Cardiac fibroblast (primary cell): ENCODE results near the gene PLAAT2.
A peak's percentile ranks its signal among the peaks of the same experiment; 100 is the strongest.

Experiments used
- DNase-seq, 2 donors: peaks; one replicate each; pipeline versions ENCODE4 v3.0.0 to v3.0.0-alpha.2; 2010; ENCODE audit warnings: low read depth in 2 of 2
- H3K4me3 ChIP-seq, 2 donors: replicated peaks in 1 of 2; 1 replicate in 1 of 2; 2 replicates in 1 of 2; pipeline ENCODE4 v1.5.1; 2011; ENCODE audit warnings: low read depth in 2 of 2, low read length in 2 of 2, mild to moderate bottlenecking in 2 of 2, moderate library complexity in 1 of 2
- CTCF ChIP-seq: IDR thresholded peaks from one replicate; pipeline ENCODE4 v1.5.1; 2011; ENCODE audit warnings: low read depth, mild to moderate bottlenecking, low read length, inconsistent platforms

PLAAT2 gene

GRCh38 chr11:63564056-63564774 lies 1.0 kb upstream of the PLAAT2 start:
- DNase-seq = no peak
- TF ChIP-seq CTCF = no peak

GRCh38 chr11:63560506-63561180 lies 2.5 kb downstream of the PLAAT2 start:
- no peak for TF ChIP-seq CTCF
- DNase-seq = peak in 1 of 2 donors; percentile 42
- no peak overlapping the region for H3K4me3 ChIP-seq

More at GRCh38 chr11:63564056-63564774, 1.0 kb upstream of the PLAAT2 start:
- no peak overlapping the region for H3K4me3 ChIP-seq

- TF ChIP-seq CTCF = no peak
- no peak for DNase-seq
Observed at GRCh38 chr11:63558459-63559157, 4.6 kb downstream of the PLAAT2 start.

GRCh38 chr11:63557570-63557969 lies 5.6 kb downstream of the PLAAT2 start:
- DNase-seq = no peak
- TF ChIP-seq CTCF = no peak

More at GRCh38 chr11:63558459-63559157, 4.6 kb downstream of the PLAAT2 start:
- no peak overlapping the region for H3K4me3 ChIP-seq

GRCh38 chr11:63556404-63557013 lies 6.7 kb downstream of the PLAAT2 start:
- no peak for TF ChIP-seq CTCF
- H3K4me3 ChIP-seq = no peak overlapping the region
- no peak for DNase-seq

More at GRCh38 chr11:63557570-63557969, 5.6 kb downstream of the PLAAT2 start:
- H3K4me3 ChIP-seq = no peak overlapping the region

GRCh38 chr11:63554877-63555223 lies 8.3 kb downstream of the PLAAT2 start:
- no peak overlapping the region for H3K4me3 ChIP-seq
- no peak for DNase-seq
- TF ChIP-seq CTCF = no peak
